Prostate gland (tissue), 2 donors: ENCODE results near the gene FXYD7.

Source experiments
- CTCF ChIP-seq, 4 experiments: fragments of 200-600 bp in 2 of 4; fragments of 450-650 bp in 2 of 4; sonication (generic) in 2 of 4; IDR thresholded peaks; 1 replicate in 3 of 4; 2 replicates in 1 of 4; pipeline ENCODE4 v1.5.1; 2016 to 2019; ENCODE audit warnings: antibody characterized with exemption in 4 of 4, mild to moderate bottlenecking in 2 of 4, moderate library complexity in 2 of 4
- POLR2A ChIP-seq: fragments of 450-650 bp; IDR thresholded peaks from one replicate; pipeline ENCODE4 v1.6.1; 2016; ENCODE audit warnings: antibody characterized with exemption, mild to moderate bottlenecking

- TF ChIP-seq POLR2A, result no peak
- no peak for TF ChIP-seq CTCF (IDR thresholded peaks at IDR 0.05)
Observed at GRCh38 chr19:35122687-35123551, 20.1 kb upstream of the FXYD7 start.
